NCI-H1105 (cell line): ENCODE data around the gene FOXC1.

Source experiments
- DNase-seq: peaks from one replicate; lab custom pipeline; 2025; lab: John Stamatoyannopoulos, UW

The FOXC1 gene

DNA sequence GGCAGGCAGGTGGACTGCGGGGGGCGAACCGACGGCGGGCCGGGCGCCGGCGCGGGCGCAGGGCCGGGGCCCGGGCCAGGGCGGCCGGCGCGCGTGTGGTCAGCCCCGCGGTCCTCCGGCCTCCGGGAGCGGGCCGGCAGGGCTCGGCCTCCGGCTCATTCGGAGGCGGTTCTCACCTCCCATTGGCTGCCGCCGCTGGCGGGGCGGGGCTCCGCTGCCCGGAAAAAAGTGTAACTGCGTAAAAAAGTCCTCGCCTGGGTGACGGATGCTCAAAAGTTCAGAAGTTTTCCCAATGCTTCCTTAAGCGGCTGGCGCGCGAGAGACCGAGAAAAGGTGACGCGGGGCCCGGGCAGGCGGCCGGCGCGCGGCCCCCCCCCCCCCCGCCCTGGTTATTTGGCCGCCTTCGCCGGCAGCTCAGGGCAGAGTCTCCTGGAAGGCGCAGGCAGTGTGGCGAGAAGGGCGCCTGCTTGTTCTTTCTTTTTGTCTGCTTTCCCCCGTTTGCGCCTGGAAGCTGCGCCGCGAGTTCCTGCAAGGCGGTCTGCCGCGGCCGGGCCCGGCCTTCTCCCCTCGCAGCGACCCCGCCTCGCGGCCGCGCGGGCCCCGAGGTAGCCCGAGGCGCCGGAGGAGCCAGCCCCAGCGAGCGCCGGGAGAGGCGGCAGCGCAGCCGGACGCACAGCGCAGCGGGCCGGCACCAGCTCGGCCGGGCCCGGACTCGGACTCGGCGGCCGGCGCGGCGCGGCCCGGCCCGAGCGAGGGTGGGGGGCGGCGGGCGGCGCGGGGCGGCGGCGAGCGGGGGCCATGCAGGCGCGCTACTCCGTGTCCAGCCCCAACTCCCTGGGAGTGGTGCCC, at the start of gene FOXC1:
Gene FOXC1, plus strand, starts transcription at position 268 of the 849 bp plus-strand sequence. Its CDS starts 531 bp downstream, at position 799.
- peak; percentile 31 for DNase-seq

DNA sequence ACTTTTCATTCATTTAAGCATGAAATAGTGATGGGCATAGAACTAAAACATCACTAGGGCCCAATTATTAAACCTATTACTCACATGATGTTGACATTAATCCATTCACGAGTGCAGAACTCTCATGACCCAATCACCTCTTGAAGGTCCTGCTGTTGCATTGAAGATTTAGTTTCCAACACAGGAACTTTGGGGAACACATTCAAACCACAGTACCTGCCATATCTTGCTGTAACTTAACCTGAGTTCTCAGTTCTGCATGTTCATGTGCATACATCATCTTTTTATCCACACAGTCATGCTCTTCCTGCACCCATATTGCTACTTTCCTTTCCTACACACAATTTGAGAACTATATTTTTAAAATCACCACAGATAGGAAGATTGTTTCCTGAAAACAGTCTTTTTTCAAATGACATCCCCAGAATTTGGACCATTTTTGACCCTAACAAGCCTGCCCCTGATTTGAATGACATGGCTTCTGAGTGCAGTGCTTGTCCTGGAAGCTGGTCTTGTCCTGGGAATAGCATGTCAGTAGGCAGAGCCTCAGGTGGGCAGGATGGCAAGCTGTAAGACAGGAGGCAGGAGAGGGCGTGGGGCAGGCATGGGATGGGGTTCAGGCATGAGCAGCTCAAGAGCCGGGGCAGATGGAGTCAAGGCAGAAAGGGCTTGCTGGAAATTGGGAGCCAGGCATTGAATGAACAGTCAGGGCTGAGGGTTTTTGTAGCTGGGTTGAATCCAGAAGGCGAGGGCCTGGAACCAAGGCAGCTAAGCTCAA, 49.2 kb upstream of the FOXC1 start:
- no peak for DNase-seq

DNA sequence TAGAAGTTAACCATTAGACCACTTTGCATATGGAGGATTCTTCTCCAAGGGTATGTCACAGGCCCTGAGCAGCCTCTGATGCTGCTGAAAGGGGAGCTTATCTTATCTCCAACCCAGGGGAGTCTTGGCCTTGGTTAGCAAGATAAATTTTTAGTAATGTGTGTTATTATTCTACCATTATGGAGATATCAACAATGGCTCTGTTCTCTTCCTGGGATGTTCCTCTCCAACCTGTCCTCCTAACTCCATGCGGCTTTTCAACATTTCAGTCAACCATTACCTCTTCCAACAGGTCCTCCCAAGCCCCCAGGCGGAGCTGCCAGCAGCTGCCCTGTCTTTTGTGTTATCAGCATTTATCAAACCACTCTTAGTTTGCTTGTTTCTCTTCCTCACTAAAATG, 48.4 kb upstream of the FOXC1 start:
- DNase-seq, result no peak

DNA sequence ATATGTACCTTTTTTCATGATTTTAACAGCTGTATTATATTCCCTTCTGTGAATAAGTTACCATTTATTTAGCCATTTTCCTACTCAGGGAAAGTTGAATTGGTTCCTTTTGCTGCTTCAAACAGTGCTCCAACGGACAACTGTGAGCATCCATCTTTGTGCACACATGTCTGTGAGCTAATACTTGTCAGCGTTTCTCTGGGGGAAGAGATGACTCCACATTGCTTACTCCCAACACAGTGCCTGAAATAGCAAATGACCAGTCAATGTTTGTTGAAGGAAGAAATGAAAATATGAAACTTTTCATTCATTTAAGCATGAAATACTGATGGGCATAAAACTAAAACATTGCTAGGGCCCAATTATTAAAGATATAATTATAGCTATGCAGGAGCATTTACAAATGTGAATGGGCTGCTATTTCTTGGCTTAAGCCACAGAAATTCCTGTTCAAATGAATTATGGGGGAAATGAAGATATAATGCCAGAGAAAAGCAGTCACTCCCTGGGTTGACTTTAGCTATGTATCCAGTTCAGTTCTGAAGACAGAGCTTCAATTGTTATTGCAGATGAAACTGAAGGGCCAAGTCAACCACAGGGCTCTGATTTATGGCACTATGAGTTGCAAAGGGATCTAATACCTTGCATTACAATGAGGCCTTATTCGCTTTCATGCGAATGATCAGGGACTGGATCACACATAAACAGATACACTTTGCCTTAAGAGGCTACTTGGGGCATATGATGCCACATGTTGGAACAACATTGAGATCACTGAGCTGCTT, 47.4 kb upstream of the FOXC1 start:
- no peak for DNase-seq

DNA sequence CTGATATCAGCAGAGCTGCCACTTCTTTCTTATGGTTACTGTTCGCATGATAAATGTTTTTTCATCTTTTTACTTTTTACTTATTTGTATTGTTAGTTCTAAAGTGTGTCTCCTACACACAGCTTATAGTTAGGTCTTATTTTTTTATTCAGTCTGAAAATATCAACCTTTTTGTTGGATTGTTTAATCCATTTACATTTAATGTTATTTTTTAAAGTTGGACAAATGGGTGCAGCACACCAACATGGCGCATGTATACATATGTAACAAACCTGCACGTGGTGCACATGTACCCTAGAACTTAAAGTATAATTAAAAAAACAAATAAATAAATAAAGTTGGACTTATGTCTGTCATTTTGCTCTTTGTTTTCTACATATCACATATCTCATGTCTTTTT, 40.3 kb upstream of the FOXC1 start:
- no peak for DNase-seq

DNA sequence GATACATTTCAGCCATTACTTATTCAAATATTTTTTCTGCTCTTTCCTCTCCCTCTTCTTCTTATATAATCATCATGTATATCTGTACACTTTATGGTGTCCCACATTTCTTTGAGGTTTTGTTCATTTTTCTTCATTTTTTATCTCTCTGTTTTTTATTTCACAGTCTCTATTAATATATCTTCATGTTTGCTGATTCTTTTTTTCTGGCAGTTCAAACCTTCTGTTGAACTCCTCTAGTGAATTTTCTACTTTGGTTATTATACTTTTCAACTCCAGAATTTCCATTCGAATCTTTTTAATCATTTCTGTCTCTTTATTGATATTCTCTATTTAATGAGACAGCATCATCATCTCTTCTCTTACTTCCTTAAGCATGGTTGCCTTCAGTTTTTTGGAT, 38.9 kb upstream of the FOXC1 start:
- no peak for DNase-seq

DNA sequence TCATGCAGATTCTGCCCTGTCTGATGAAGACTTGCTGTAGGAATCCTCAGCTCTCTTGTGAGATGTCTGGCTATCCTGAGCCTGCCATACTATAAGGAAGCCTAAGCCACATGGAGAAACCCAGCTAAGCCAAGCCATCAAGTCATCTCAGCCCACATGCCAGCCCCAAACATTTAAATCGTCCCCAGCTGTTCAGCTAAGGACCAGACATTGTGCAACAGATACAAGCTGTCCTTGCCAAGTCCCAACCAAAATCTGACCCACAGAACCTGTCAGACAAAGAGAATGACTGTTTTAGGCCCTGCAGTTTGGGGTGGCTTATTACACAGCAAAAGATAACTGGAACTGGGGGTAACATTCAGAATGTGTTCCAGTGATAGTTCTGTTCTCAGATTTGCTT, 36.8 kb upstream of the FOXC1 start:
- no peak for DNase-seq

DNA sequence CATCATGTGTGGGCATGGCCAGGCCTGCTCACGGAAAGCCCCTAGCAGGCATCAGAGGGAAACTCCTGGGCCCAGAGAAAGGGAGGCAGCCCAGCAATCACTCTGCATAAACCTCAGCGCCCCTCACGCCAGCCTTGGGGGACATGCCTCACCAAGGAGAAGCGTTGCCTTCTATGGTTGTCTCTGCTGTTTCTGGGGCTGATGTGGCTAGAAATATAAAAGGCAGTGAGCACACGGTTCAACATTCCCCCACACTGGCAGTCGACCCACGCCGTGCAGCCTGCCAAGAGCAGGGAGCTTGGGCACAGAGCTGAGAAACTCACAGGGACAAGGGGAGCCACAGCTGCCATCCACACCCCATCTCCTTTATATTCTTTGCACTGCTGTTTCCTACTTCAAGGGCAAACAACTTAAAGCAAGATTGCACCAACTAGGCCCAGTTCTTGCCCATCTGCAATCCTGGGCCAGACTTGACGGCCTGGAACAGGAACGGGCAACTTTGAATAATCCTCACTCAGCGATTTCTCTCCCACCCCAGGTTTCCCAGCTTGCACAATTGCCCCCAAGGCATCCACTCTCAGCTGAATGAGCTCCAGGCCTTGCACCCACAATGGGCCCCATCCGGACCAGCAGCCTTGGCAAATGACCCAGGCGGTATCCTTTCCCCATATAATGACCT, 35.5 kb upstream of the FOXC1 start:
- DNase-seq, result no peak

DNA sequence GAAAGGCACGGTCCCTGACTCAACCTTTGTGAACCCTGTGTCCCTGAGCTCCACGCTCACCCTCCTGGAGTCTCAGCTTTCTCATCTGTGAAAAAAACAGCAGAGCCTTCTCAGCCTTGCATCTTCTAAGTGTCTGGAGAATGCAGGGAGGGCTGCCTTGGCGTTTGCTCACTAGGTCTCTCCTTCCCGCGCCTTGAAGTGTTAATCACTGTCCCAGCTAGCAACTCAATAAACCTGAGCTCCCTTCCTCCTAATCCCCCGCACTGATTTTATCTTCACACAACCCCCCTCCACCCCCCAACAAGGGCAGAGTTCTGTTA, 34.9 kb upstream of the FOXC1 start:
- no peak for DNase-seq

DNA sequence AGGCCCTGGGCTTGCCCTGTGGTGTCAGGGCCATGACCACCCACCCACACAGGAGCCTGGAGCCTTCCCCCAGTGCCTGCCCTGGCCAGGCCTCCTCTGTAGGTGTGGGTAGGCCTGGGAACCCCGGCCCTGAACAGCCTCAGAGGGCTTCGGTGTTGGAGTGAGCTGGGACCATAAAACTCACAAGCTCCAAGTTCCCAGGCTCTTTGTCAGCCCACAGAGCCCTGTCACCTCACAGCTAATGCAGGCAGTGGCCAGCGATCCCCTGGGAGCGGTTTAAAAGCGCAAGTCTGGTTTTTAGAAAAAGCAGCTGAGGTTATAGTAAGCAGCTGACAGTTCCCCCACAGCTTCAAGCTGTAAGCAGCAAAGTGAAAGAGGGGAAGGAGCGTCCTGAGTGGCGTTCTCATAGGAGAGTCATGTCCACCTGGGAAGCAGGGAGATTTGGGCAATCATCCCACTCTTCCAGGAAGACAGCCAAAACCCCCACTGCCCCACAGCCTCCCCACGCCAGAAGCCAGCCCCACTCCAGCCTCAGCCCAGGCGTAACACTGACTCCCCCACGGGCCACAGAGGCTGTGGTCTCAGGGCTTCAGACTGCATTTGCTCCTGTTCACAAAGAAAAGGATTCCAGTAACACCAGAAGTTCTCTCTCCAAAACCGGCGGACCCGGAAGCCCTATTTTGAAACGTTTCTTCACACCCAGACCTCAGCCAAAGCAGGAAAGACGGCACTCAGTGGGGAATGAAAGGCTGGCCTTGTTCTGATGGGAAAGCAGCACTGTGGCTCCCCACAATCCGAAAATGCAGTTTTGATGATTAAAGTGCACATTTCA, 34.3 kb upstream of the FOXC1 start:
- DNase-seq, result no peak

DNA sequence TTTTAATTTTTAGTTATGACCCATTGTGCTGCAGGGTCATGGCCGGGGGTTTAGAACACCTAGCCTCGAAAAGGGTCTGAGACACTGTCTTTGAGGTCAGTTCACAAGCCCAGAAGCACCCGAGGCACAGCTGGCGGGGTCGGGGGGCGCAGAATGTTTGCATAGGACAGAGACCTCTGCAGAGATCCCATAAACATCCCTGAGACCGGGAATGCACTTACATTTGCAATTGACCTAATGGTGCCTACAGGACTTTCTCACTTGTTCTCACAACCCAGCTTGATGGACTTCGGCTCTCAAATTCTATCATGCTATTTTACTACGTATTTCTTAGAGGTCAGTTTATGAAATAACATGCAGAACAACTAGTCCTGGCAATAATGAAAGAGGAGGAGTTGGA, 33.5 kb upstream of the FOXC1 start:
- DNase-seq, result no peak

DNA sequence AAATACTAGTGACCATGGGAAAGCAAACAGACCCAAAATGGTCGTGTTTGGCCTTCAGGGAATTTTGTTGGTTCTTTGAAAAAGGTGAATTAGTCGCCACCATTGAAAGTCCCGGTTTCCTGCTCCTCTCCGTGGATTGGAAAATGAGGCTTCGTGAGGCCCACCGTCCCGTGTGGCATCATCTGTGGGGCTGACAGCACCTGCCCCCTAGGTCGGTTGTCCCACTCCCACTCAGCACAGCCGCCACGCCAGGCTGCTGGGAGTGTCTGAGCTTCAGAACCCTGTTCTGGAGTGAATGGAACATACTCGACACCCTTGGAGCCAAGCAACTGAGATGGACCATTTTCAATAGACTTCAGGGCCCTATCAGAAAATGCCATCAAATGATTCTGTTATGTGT, 33.0 kb upstream of the FOXC1 start:
- no peak for DNase-seq

DNA sequence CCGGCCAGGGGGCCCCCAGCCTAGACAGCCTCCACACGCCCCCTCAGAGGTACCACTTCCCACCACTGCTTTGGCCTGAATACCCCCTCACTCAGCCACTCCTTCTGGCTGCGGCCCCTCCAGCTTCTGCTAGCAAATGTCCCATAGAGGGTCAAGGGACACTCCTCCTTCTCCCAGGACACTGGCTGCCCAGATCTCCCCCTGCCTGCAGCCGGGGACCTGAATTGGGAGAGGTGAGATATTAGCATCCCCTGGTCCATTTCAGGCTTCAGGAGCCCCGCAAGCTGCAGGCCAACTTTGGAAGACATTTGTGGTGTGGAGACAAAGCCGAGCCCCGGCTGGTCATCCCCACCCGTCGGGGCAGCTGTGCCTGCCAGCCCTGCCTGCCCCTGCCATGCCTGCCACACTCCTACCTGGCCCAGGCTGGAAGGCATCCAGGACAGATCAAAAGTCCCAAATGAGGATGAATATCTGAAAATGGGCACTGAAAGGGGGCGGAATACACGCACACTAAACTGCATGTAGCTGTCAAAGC, 32.5 kb upstream of the FOXC1 start:
- DNase-seq, result no peak

DNA sequence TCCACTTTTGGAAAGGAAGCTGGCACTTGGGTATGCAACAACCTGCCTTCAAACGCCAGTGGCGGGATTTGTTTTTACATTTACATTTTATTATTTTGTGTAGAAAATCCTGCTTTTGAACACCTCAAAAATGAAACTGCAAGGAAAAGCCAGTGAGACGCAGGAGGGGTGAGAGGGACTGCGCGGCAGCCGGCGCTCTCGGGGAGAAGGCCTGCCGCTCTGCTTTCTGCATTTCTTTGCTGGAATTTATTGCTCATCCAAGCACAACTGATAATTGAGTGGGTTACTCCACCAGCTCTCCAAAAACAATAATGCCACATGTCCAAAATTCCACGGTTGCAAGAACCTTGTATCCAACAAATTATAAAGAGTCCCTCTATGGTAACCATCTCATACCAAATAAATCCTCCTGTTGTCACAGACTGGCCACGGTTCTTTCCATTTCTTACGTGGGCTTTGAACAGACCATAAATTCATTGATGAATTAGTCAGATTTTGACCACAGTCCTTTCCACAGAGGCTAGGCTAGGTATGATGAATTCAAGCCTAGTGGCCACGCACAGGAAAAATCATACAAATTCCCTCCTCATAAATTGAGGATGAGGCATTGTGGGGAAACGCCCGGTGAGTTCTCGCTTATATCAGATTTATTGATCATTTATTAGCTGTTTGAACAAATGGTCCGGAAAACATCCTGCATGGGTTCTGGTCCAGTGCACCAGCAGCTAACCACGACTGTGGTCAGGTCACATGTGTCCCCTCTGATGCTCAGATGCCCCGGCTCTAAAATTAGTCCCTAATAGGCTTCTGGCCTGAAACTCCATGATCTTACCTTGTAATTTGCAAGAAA, 31.6 kb upstream of the FOXC1 start:
- DNase-seq, result no peak

DNA sequence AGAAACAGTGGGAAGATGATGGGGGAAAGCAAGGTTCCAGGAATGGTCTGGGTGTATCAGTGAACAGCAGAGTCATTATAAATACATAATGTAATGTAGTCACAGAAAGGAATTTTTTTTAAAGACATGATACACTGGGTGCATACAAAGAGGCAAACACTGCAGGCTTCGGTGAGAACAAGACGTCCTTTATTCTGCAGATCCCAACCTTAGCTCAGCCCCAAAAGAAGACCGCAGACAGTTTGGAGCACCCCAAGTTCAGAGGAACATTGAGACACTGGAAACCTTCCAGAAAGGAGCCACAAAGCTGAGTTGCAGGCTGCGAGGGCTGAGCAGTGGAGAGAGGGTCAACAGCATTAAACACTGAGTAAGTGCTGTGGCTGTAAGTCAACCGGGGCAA, 30.6 kb upstream of the FOXC1 start:
- DNase-seq, result no peak

DNA sequence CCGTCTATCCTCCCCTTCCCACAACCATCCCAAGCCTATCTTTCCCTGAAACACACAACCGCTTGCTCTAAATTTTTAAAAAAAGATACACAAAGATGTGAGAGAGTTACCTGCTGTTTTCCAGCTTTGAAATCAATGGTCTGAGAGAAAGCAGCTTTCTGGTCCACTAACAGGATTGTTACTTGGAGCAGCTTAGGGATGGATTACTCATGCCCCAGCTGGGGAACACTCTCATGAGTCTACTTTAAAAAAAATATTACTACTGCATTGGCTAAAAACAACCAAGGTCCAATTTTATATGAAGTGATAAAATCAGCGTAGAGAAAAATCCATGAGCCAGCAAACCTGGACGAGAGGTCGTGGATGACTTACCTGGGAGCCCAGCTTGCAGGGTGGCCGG, 29.6 kb upstream of the FOXC1 start:
- DNase-seq, result no peak

DNA sequence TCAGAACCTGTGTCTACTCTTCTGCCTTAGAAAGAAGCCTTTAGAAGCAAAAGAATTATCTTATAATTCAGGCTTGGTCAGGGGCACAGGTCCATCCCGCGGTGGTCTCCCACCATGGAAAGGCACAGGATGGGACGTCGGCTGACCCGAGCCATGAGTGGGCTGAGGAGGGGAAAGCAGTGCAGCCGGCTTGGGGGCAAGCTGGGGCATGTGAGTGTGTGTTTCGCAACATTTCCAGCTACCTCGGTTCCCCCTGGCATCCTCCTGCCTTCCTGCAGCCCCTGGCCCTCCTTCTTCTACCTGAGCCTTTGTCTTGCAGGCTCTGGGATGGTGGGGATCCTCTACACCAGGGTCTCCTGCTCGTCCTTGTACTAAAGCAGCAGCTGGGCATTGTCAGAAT, 29.1 kb upstream of the FOXC1 start:
- DNase-seq, result no peak

DNA sequence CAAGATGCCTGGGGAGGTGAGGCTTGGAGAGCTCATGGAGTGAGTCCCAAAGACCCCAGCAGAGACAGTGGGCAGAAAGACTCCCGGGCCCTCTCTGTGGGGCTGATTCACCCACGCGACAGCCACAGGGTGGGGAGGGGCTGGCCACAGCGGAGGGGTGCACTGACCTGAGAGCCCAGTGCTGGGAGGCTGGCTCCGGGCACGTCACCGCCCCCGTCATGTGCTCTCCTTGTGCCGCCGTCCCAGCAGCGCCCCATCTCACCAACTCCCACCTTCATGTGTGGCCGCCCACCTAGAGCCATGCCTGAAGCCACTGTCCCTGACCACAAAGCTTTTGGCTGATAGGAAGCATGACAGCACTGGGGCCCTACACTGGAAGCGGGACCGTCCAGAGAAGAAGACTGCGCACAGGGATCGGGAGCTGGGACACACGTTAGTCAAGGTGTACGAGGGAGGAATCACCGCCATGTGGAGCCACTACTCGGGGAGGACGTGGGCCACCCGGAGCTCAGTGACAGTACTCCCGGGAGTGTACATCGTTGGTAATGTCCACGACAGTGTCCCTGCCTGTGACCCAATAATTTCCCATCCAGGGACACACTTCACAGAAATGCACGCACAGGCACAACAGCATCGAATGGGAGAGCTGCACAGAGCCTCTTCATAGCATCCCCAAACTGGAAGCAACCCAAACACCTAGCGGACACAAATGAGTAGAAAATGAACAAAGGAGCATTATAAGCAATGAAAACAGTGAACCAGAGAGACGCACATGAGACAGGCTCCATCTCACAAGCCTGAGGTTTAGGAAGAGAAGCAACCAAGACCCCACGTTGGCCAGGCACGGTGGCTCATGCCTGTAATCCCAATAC, 28.4 kb upstream of the FOXC1 start:
- DNase-seq, result no peak

DNA sequence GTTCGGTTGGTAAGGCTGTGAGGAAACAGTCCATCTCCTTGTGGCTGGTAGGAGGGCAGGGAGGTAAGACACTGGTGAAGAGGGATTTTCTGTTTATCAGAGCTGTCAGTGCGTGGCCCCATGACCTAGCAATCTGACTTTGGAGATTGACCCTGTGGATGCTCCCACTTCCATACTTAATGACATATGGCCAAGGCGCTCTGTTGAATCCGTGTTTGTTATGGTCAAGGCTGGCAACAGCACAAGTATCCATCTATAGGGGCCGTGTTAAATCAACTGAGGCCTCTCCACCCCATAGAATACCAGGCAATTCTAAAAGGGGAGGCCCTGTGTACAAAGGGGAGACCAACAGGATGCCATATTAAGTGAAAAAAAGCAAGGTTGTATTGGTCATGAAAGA, 25.6 kb upstream of the FOXC1 start:
- DNase-seq, result no peak
